Sigmoid colon (tissue), 7 donors: ENCODE data around the gene ORAI3. TPM values are rescaled to one million over a fixed set of nuclear protein-coding genes. Genes with fewer than 3 reads are reported as not detected.

Source experiments
- DNase-seq: peaks from one replicate; pipeline ENCODE4 v3.0.0-alpha.2; 2019
- H3K27ac ChIP-seq, 4 donors: fragments of 200-600 bp; sonication (generic); one replicate each; pipeline ENCODE4 v1.5.1; 2016 to 2019; ENCODE audit warnings: mild to moderate bottlenecking in 1 of 4
- H3K27me3 ChIP-seq, 3 donors: fragments of 200-600 bp; sonication (generic); one replicate each; pipeline ENCODE4 v1.5.1; 2019; ENCODE audit warnings: mild to moderate bottlenecking in 1 of 3
- H3K36me3 ChIP-seq, 4 donors: fragments of 200-600 bp; sonication (generic); one replicate each; pipeline ENCODE4 v1.5.1; 2016 to 2019
- H3K4me1 ChIP-seq, 4 donors: fragments of 200-600 bp; sonication (generic); one replicate each; pipeline ENCODE4 v1.5.1; 2017 to 2019
- H3K4me3 ChIP-seq, 4 donors: fragments of 200-600 bp; sonication (generic); one replicate each; pipeline ENCODE4 v1.5.1; 2017 to 2019; ENCODE audit warnings: mild to moderate bottlenecking in 2 of 4, moderate library complexity in 1 of 4
- H3K9me3 ChIP-seq, 4 donors: fragments of 200-600 bp in 3 of 4; sonication (generic) in 3 of 4; one replicate each; pipeline versions ENCODE4 v1.5.1 to v1.6.1; 2013 to 2019
- CTCF ChIP-seq, 4 experiments: fragments of 450-650 bp in 3 of 4; fragments of 200-600 bp in 1 of 4; IDR thresholded peaks; one replicate each; pipeline ENCODE4 v1.5.1; 2016 to 2019; ENCODE audit warnings: antibody characterized with exemption in 4 of 4, mild to moderate bottlenecking in 3 of 4, moderate library complexity in 2 of 4
- EP300 ChIP-seq, 4 donors: sonication (generic); formaldehyde crosslinking; IDR thresholded peaks; one replicate each; pipeline ENCODE4 v1.6.1; 2017; ENCODE audit warnings: antibody characterized with exemption in 4 of 4
- POLR2A ChIP-seq, 2 donors: fragments of 450-650 bp; IDR thresholded peaks; one replicate each; pipeline ENCODE4 v1.6.1; 2016; ENCODE audit warnings: antibody characterized with exemption in 2 of 2, mild to moderate bottlenecking in 2 of 2, moderate library complexity in 2 of 2
- POLR2AphosphoS5 ChIP-seq, 4 donors: sonication (generic); formaldehyde crosslinking; IDR thresholded peaks; one replicate each; pipeline ENCODE4 v1.6.1; 2017; ENCODE audit warnings: antibody characterized with exemption in 4 of 4
- WGBS, 2 donors: extraction: QIAGEN DNeasy Blood & Tissue Kit; methylation state at CpG; one replicate each; pipeline ENCODE4 v1.1.7; 2013; 5-methylcytosine and 5-hydroxymethylcytosine counted together
- intact Hi-C: fragments of 100-400 bp; cut with DNase I; formaldehyde crosslinking; loops from one replicate; pipeline ENCODE4 v1.15.1; 2023
- polyA plus RNA-seq, 3 donors: library from polyadenylated mRNA; stranded (reverse); fragments of 200-250 nt; gene quantifications; one replicate each; pipeline ENCODE4 v1.2.3, GENCODE V29; 2013
- total RNA-seq, 4 donors: library from RNA; depleted of rRNA; stranded (reverse); fragments of >200 nt; gene quantifications; one replicate each; pipeline ENCODE4 v1.1.0, GENCODE V29; 2016
- donor health status: healthy with polysubstance abuse.
- donor health status: Bipolar disorder and iron deficiency.
- donor health status: healthy.

ORAI3 gene
- total and polyA plus RNA-seq, 7 donors: 8.6 to 43.3 (median 33.3) TPM

GRCh38 chr16:30980434-30980833 is 31.6 kb downstream of the ORAI3 start:
- H3K9me3 ChIP-seq: no peaks in the 10 kb centered on the region

GRCh38 chr16:30980959-30981358 is 32.1 kb downstream of the ORAI3 start:
- Histone ChIP-seq H3K4me3 (no peak overlapping the region), H3K36me3 (peaks cover 25 to 85% (median 49%) of the 10 kb centered on the region in 4 donors), H3K27ac (no peak overlapping the region), H3K27me3 (no peaks in the 10 kb centered on the region), H3K4me1 (peaks cover 0 to 10% (median 9%) of the 10 kb centered on the region in 4 donors), H3K9me3 (no peaks in the 10 kb centered on the region)
- DNase-seq: no peak
- 94 to 96% methylated on average over 14 of the region's 14 CpGs for WGBS, 2 donors
- no peak for TF ChIP-seq POLR2A (IDR thresholded peaks at IDR 0.05)
- TF ChIP-seq CTCF (IDR thresholded peaks at IDR 0.05): no peak
- TF ChIP-seq EP300 (IDR thresholded peaks at IDR 0.05): no peak
- intact Hi-C loops: no loop called here

More at GRCh38 chr16:30980434-30980833, 31.6 kb downstream of the ORAI3 start:
- 79 to 93% methylated on average over 29 of the region's 29 CpGs for WGBS, 2 donors
- Histone ChIP-seq H3K36me3 (peaks cover 25 to 90% (median 53%) of the 10 kb centered on the region in 4 donors), H3K27ac (no peak overlapping the region), H3K4me1 (peaks cover 0 to 5% (median 4%) of the 10 kb centered on the region in 4 donors), H3K27me3 (no peaks in the 10 kb centered on the region), H3K4me3 (no peak overlapping the region)
- intact Hi-C loops: no loop called here
- no peak for DNase-seq
- TF ChIP-seq POLR2AphosphoS5 (IDR thresholded peaks at IDR 0.05) (no peak), CTCF (IDR thresholded peaks at IDR 0.05) (no peak), POLR2A (IDR thresholded peaks at IDR 0.05) (no peak), EP300 (IDR thresholded peaks at IDR 0.05) (no peak)

- WGBS, 2 donors: 87 to 89% methylated on average over 17 of the region's 17 CpGs
- no peak for TF ChIP-seq CTCF (IDR thresholded peaks at IDR 0.05)
- TF ChIP-seq POLR2AphosphoS5 (IDR thresholded peaks at IDR 0.05): no peak
- TF ChIP-seq EP300 (IDR thresholded peaks at IDR 0.05): no peak
- TF ChIP-seq POLR2A (IDR thresholded peaks at IDR 0.05): no peak
- intact Hi-C loops: no loop called here
- no peak for DNase-seq
- peaks cover 0 to 14% (median 12%) of the 10 kb centered on the region in 4 donors for H3K4me1 ChIP-seq
- H3K27ac ChIP-seq: peak overlapping the region in 1 of 4 donors; percentile 38
- H3K27me3 ChIP-seq: no peaks in the 10 kb centered on the region
- no peak overlapping the region for H3K4me3 ChIP-seq
- no peaks in the 10 kb centered on the region for H3K9me3 ChIP-seq
- H3K36me3 ChIP-seq: peaks cover 9 to 69% (median 38%) of the 10 kb centered on the region in 4 donors
Measured at GRCh38 chr16:30982548-30983288, 33.9 kb downstream of the ORAI3 start.

DNA sequence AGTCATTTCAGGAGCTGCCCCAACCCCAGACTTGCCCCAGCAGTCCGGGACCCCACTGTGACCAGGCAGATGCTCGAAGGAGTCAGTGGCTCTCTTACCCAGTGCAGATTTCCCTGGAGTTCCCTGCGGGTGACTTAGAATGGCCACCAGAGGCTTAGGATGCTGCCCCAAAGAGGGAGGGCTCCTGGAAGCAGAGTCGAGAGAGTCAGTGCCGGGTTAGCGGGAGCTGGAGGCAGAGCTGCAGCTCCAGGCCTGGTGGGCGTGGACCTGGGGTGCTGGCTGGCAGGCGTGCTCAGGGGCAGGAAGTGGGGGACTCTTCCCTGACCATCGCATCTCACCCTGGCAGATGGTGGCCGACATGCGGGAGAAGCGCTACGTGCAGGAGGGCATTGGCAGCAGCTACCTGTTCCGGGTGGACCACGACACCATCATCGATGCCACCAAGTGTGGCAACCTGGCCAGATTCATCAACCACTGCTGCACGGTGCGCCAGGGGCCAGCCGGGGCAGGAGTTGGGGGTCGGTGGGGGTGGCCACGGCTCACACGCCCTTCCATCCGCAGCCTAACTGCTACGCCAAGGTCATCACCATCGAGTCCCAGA is 34.5 kb downstream of the ORAI3 start:
- no peak for DNase-seq
- 86 to 89% methylated on average over 25 of the region's 25 CpGs for WGBS, 2 donors
- TF ChIP-seq POLR2A (IDR thresholded peaks at IDR 0.05): no peak
- intact Hi-C loops: no loop called here
- no peaks in the 10 kb centered on the region for H3K9me3 ChIP-seq
- H3K36me3 ChIP-seq: peaks cover 8 to 67% (median 40%) of the 10 kb centered on the region in 4 donors
- no peak overlapping the region for H3K4me3 ChIP-seq
- peaks cover 0 to 14% (median 12%) of the 10 kb centered on the region in 4 donors for H3K4me1 ChIP-seq
- no peaks in the 10 kb centered on the region for H3K27me3 ChIP-seq
- peak overlapping the region in 1 of 4 donors; percentile 38 for H3K27ac ChIP-seq

GRCh38 chr16:30983898-30984610 is 35.2 kb downstream of the ORAI3 start:
- Histone ChIP-seq H3K4me1 (peaks cover 0 to 14% (median 12%) of the 10 kb centered on the region in 4 donors), H3K27me3 (no peaks in the 10 kb centered on the region), H3K36me3 (peaks cover 8 to 61% (median 38%) of the 10 kb centered on the region in 4 donors), H3K4me3 (no peak overlapping the region), H3K9me3 (no peaks in the 10 kb centered on the region), H3K27ac (peak overlapping the region in 2 of 4 donors; percentile 69 to 74)
- no peak for TF ChIP-seq CTCF (IDR thresholded peaks at IDR 0.05)
- no peak for TF ChIP-seq EP300 (IDR thresholded peaks at IDR 0.05)
- TF ChIP-seq POLR2AphosphoS5 (IDR thresholded peaks at IDR 0.05): no peak
- TF ChIP-seq POLR2A (IDR thresholded peaks at IDR 0.05): no peak
- no peak for DNase-seq
- WGBS, 2 donors: 81 to 83% methylated on average over 14 of the region's 14 CpGs
- intact Hi-C loops: loop anchor here (2.0 kb wide), 1 partner anchor 885 kb away; no protein-coding TSS in a partner anchor
